HepG2 (cell line): ENCODE data around the gene FGFR2. TPM values are rescaled to one million over a fixed set of nuclear protein-coding genes. Genes with fewer than 3 reads are reported as not detected.

Source experiments
- ATAC-seq: fragments of 200-7000 bp; cut with Tn5 transposase; 3 replicates; pipeline ENCODE4 v1.9.1; 2020; ENCODE audit warnings: mild to moderate bottlenecking, moderate library complexity
- BruUV-seq: library from RNA; stranded (reverse); fragments of 400-500 nt; replicated peaks from 2 replicates; lab custom pipeline; 2021; lab: Mats Ljungman, UMichigan
- CTCF ChIA-PET: fragments of 300-600 bp; formaldehyde crosslinking; extraction: SDS; loops from one replicate; lab custom pipeline; 2021; ENCODE audit warnings: low total read pairs, inconsistent platforms, low intra/inter-chr PET ratio; lab: Yijun Ruan, JAX
- POLR2A ChIA-PET: fragments of 350-600 bp; sonication (Branson Sonifier 250); formaldehyde crosslinking; loops from one replicate; lab custom pipeline; 2020; ENCODE audit warnings: antibody characterized with exemption, inconsistent platforms; lab: Yijun Ruan, JAX
- DNase-seq: peaks from one replicate; pipeline ENCODE4 v3.0.0-alpha.2; 2015; ENCODE audit warnings: low spot score
- FAIRE-seq: peaks from 3 replicates; lab custom pipeline; 2011; peaks lifted over from hg19 to GRCh38; lab: Jason Lieb, UNC
- H2AFZ ChIP-seq: one replicate; pipeline ENCODE4 v1.6.1; 2011; ENCODE audit warnings: low read length, inconsistent platforms
- H3K27ac ChIP-seq: fragments of 300-600 bp; 3 replicates; pipeline ENCODE4 v1.8.0; 2011; ENCODE audit warnings: mixed run types, mild to moderate bottlenecking, mixed read lengths, low read length, inconsistent platforms; ENCODE audit not compliant: insufficient read depth; ENCODE audit errors: extremely low read length
- H3K27me3 ChIP-seq, 2 experiments: fragments of 200-600 bp in 1 of 2; 2 replicates in 1 of 2; 3 replicates in 1 of 2; pipeline versions ENCODE4 v1.6.0 to v1.8.0; 2011; ENCODE audit warnings: low read length in 2 of 2, mild to moderate bottlenecking in 2 of 2, moderate library complexity in 2 of 2, inconsistent platforms in 1 of 2; ENCODE audit not compliant: insufficient read depth in 2 of 2, control insufficient read depth in 1 of 2
- H3K36me3 ChIP-seq, 2 experiments: fragments of 200-600 bp in 1 of 2; replicated peaks in 1 of 2; 2 replicates in 1 of 2; 3 replicates in 1 of 2; pipeline versions ENCODE4 v1.5.1 to v1.8.0; 2011; ENCODE audit warnings: low read length in 2 of 2, inconsistent platforms in 1 of 2; ENCODE audit not compliant: insufficient read depth in 2 of 2, control insufficient read depth in 1 of 2
- H3K4me1 ChIP-seq: 2 replicates; pipeline ENCODE4 v1.5.1; 2012; ENCODE audit warnings: low read length, inconsistent platforms; ENCODE audit not compliant: insufficient read depth
- H3K4me2 ChIP-seq: 2 replicates; pipeline ENCODE4 v1.6.0; 2011; ENCODE audit warnings: low read depth, low read length, inconsistent platforms
- H3K4me3 ChIP-seq, 3 experiments: fragments of 200-600 bp in 1 of 3; sonication (generic), shearing (Covaris generic) in 1 of 3; replicated peaks in 1 of 3; 2 replicates each; pipeline ENCODE4 v1.5.1; 2011 to 2016; ENCODE audit warnings: low read length in 3 of 3, inconsistent platforms in 2 of 3, low read depth in 2 of 3, mild to moderate bottlenecking in 2 of 3, control low read depth in 1 of 3, mixed read lengths in 1 of 3; ENCODE audit not compliant: insufficient read depth in 1 of 3
- H3K79me2 ChIP-seq: one replicate; pipeline ENCODE4 v1.6.1; 2011; ENCODE audit warnings: low read length, inconsistent platforms; ENCODE audit not compliant: insufficient read depth
- H3K9ac ChIP-seq: 2 replicates; pipeline ENCODE4 v1.6.0; 2011; ENCODE audit warnings: mild to moderate bottlenecking, low read depth, low read length, inconsistent platforms; ENCODE audit not compliant: insufficient read depth
- H3K9me3 ChIP-seq: 2 replicates; pipeline ENCODE4 v1.5.1; 2012; ENCODE audit warnings: mild to moderate bottlenecking, low read length
- H4K20me1 ChIP-seq: 2 replicates; pipeline ENCODE4 v1.6.0; 2011; ENCODE audit warnings: inconsistent platforms, mild to moderate bottlenecking, low read length, moderate library complexity; ENCODE audit not compliant: insufficient read depth
- KDM1A ChIP-seq: IDR thresholded peaks from 2 replicates; pipeline ENCODE4 v1.6.1; 2016; ENCODE audit warnings: missing compliant biosample characterization
- MBD4 ChIP-seq: IDR thresholded peaks from 2 replicates; pipeline ENCODE4 v1.6.1; 2012; ENCODE audit warnings: low read length, inconsistent platforms, borderline replicate concordance
- MED13 ChIP-seq: sonication (generic); formaldehyde crosslinking; IDR thresholded peaks from 2 replicates; pipeline ENCODE4 v1.5.0; 2020; ENCODE audit warnings: missing genetic modification reagents
- NFKB2 ChIP-seq: sonication (generic); formaldehyde crosslinking; IDR thresholded peaks from 2 replicates; pipeline ENCODE4 v1.4.0; 2020; ENCODE audit warnings: missing genetic modification reagents, borderline replicate concordance
- RAD21 ChIP-seq: fragments of 450-650 bp; formaldehyde crosslinking; IDR thresholded peaks from 2 replicates; pipeline ENCODE4 v1.5.0; 2020; ENCODE audit warnings: mild to moderate bottlenecking
- RFX1 ChIP-seq: fragments of 450-650 bp; IDR thresholded peaks from 2 replicates; pipeline ENCODE4 v1.6.1; 2017
- SMC3 ChIP-seq: IDR thresholded peaks from 2 replicates; pipeline ENCODE4 v1.6.1; 2011; ENCODE audit warnings: low read length, improper control_type of control experiment
- TMF1 ChIP-seq: sonication (generic); formaldehyde crosslinking; IDR thresholded peaks from 2 replicates; pipeline ENCODE4 v1.8.1; 2022; ENCODE audit warnings: low read depth, missing genetic modification reagents
- WIZ ChIP-seq: sonication (generic); formaldehyde crosslinking; IDR thresholded peaks from 2 replicates; pipeline ENCODE4 v1.5.1; 2020; ENCODE audit warnings: mild to moderate bottlenecking, missing genetic modification reagents
- ZBTB43 ChIP-seq: sonication (generic); formaldehyde crosslinking; conservative IDR thresholded peaks from 2 replicates; pipeline ENCODE4 v1.4.0; 2020; ENCODE audit warnings: missing genetic modification reagents
- ZFP36L2 ChIP-seq: sonication (generic); formaldehyde crosslinking; IDR thresholded peaks from 2 replicates; pipeline ENCODE4 v1.4.0; 2020; ENCODE audit warnings: missing genetic modification reagents
- ZNF124 ChIP-seq: sonication (generic); formaldehyde crosslinking; IDR thresholded peaks from 2 replicates; pipeline ENCODE4 v1.4.0; 2020; ENCODE audit warnings: missing genetic modification reagents
- ZNF18 ChIP-seq: sonication (generic); formaldehyde crosslinking; IDR thresholded peaks from 2 replicates; pipeline ENCODE4 v1.8.0; 2022; ENCODE audit warnings: mild to moderate bottlenecking, missing genetic modification reagents; ENCODE audit not compliant: insufficient replicate concordance
- ZNF234 ChIP-seq: sonication (generic); formaldehyde crosslinking; conservative IDR thresholded peaks from 2 replicates; pipeline ENCODE4 v1.5.1; 2020; ENCODE audit warnings: mild to moderate bottlenecking, missing genetic modification reagents
- ZNF556 ChIP-seq: sonication (generic); formaldehyde crosslinking; IDR thresholded peaks from 2 replicates; pipeline ENCODE4 v1.4.0; 2020; ENCODE audit warnings: mild to moderate bottlenecking, missing genetic modification reagents, borderline replicate concordance
- ZNF567 ChIP-seq: sonication (generic); formaldehyde crosslinking; IDR thresholded peaks from 2 replicates; pipeline ENCODE4 v1.8.1; 2023; ENCODE audit warnings: mild to moderate bottlenecking, missing genetic modification reagents, borderline replicate concordance
- WGBS: methylation state at CpG from one replicate; pipeline ENCODE4 v1.1.6; 2017; ENCODE audit warnings: low lambda C conversion rate; 5-methylcytosine and 5-hydroxymethylcytosine counted together
- in situ Hi-C: cut with HindIII; loops from 2 replicates; pipeline ENCODE4 v1.10.0; 2017; ENCODE audit warnings: low pct_unique_long_range_greater_than_20kb; ENCODE audit not compliant: extremely low pct_ligation_motif_present
- intact Hi-C: fragments of 100-400 bp; cut with micrococcal nuclease; formaldehyde crosslinking; loops from one replicate; pipeline ENCODE4 v1.10.0; 2022; ENCODE audit not compliant: unreplicated experiment
- polyA plus RNA-seq, 8 experiments: library from polyadenylated mRNA; depleted of rRNA in 3 of 8; stranded (reverse) in 7 of 8; unstranded in 1 of 8; fragments of >200 nt; fragmentation: Illumina TruSeq in 4 of 8; extraction: Trizol in 4 of 8; gene quantifications; 2 replicates each; pipeline versions ENCODE4 v1.2.1 to v1.2.3, GENCODE V29; 2011 to 2016; ENCODE audit warnings: low read depth in 4 of 8, missing spikeins in 1 of 8, mixed read lengths in 1 of 8; ENCODE audit not compliant: insufficient read depth in 1 of 8
- total RNA-seq, 5 experiments: library from RNA; depleted of rRNA; stranded (reverse); fragments of >200 nt; fragmentation: Illumina TruSeq; extraction: Trizol; gene quantifications; 2 replicates each; pipeline ENCODE4 v1.2.3, GENCODE V29; 2016; ENCODE audit warnings: low read depth in 1 of 5

FGFR2 gene
- total and polyA plus RNA-seq, 2 of the 13 experiments (the other 11 are each of a cell fraction or from before 2014, with no cell fraction given) = 1.6 to 2.6 TPM

GRCh38 chr10:121594623-121595350, 3.5 kb downstream of the FGFR2 start:
- no peak overlapping the region for H3K4me3 ChIP-seq
- no peak overlapping the region for H3K9ac ChIP-seq
- DNase-seq (no peak), FAIRE-seq (no peak), ATAC-seq (no peak)
- H3K36me3 ChIP-seq = no peaks in the 10 kb centered on the region
- no peak overlapping the region for H3K27ac ChIP-seq
- no TSS peak for BruUV-seq
- no peaks in the 10 kb centered on the region for H4K20me1 ChIP-seq
- H3K4me2 ChIP-seq = no peak overlapping the region
- in situ Hi-C loops (no loop called here), intact Hi-C loops (loop anchor here (5.0 kb wide), 1 partner anchor 532 kb away; no protein-coding TSS in a partner anchor)
- TF ChIP-seq ZNF556 (no peak), SMC3 (no peak), RFX1 (no peak), KDM1A (CRISPR knock-in tag) (no peak)
- H3K9me3 ChIP-seq = no peaks in the 10 kb centered on the region
- H2AFZ ChIP-seq = no peak overlapping the region
- CTCF ChIA-PET = no interaction called here
- H3K4me1 ChIP-seq = peaks cover 27% of the 10 kb centered on the region
- H3K79me2 ChIP-seq = no peaks in the 10 kb centered on the region
- 94% methylated on average over 5 of the region's 5 CpGs for WGBS
- POLR2A ChIA-PET = no interaction called here
- peaks cover 5 to 32% of the 10 kb centered on the region in 2 experiments; a peak in 4 of 5 replicates for H3K27me3 ChIP-seq

- ATAC-seq = no peak
- Histone ChIP-seq H3K9ac (no peak overlapping the region), H3K9me3 (no peaks in the 10 kb centered on the region), H3K79me2 (no peaks in the 10 kb centered on the region), H3K4me3 (no peak overlapping the region), H3K27me3 (peaks cover 5 to 28% of the 10 kb centered on the region in 2 experiments; a peak in 4 of 5 replicates), H2AFZ (no peak overlapping the region), H3K27ac (no peak overlapping the region), H3K4me2 (no peak overlapping the region), H3K36me3 (no peaks in the 10 kb centered on the region), H3K4me1 (peaks cover 27% of the 10 kb centered on the region), H4K20me1 (no peaks in the 10 kb centered on the region)
- BruUV-seq = no TSS peak
- DNase-seq = no peak
- POLR2A ChIA-PET = no interaction called here
- 69% methylated on average over 8 of the region's 8 CpGs for WGBS
- in situ Hi-C loops (no loop called here), intact Hi-C loops (no loop called here)
- no peak for FAIRE-seq
- CTCF ChIA-PET = no interaction called here
- no peak for TF ChIP-seq ZNF18
- TF ChIP-seq RAD21 (CRISPR knock-in tag) = no peak
- no peak for TF ChIP-seq ZNF124 (CRISPR knock-in tag)
- no peak for TF ChIP-seq MED13
- no peak for TF ChIP-seq ZFP36L2
- TF ChIP-seq TMF1 (CRISPR knock-in tag) = no peak
- no peak for TF ChIP-seq MBD4
- TF ChIP-seq ZBTB43 (CRISPR knock-in tag) = no peak
- no peak for TF ChIP-seq NFKB2 (CRISPR knock-in tag)
- TF ChIP-seq ZNF234 (CRISPR knock-in tag) = no peak
- TF ChIP-seq WIZ = no peak
- no peak for TF ChIP-seq ZNF567 (CRISPR knock-in tag)
Observed at GRCh38 chr10:121594076-121594475, 4.2 kb downstream of the FGFR2 start.
